GM18505 (cell line): ENCODE measurements around the gene UGGT1.

Experiments
- ATAC-seq: cut with Tn5 transposase; IDR thresholded peaks from one replicate; pipeline ENCODE4 v1.9.1; 2021; ENCODE audit not compliant: unreplicated experiment
- POLR2A ChIP-seq: IDR thresholded peaks from 4 replicates; pipeline ENCODE4 v1.6.1; 2011; ENCODE audit warnings: borderline replicate concordance; ENCODE audit not compliant: insufficient read depth, insufficient read length; ENCODE audit errors: extremely low read depth

Gene UGGT1

DNA sequence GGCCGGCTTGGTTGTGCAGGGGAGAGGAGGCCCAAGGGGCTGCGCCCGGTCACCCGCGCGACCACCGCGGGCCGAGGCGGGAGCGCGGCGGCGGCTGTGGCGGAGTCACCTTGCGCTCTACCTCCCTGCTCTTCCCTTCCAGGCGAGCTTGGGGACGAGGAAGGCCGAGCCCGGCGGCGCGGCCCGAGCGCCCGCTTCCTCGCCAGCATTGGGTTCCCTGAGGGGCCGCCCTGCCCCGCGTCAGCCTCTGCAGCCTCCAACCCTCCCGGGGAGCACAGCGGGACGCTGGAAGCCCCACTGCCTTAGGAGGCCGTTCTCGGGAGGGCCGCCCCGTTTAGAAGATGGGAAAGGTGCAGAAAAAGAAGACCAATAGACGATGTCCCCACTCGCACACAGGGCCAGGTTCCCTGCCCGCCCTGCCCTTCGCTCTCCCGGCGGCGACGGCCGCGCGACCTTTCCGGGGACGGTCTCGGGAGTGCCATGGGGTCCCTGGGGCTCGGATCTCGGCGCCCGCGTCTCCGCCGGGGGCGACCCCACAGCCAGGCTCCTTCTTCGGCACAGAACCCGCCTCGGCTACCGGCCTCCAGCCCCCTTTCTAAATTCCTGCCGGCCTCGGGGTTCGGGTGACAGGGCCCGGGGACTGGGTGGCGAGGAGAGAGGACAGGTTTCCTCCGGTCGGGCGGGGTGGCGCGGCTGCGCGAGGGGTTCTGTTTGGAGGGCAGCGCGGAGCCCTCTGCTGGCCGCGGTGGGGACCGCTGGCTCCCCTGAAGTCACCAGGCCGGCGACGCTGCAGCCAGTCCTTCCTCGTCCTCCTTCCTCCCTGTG, 142.2 kb downstream of the UGGT1 start:
- ATAC-seq = peak; percentile 97

DNA sequence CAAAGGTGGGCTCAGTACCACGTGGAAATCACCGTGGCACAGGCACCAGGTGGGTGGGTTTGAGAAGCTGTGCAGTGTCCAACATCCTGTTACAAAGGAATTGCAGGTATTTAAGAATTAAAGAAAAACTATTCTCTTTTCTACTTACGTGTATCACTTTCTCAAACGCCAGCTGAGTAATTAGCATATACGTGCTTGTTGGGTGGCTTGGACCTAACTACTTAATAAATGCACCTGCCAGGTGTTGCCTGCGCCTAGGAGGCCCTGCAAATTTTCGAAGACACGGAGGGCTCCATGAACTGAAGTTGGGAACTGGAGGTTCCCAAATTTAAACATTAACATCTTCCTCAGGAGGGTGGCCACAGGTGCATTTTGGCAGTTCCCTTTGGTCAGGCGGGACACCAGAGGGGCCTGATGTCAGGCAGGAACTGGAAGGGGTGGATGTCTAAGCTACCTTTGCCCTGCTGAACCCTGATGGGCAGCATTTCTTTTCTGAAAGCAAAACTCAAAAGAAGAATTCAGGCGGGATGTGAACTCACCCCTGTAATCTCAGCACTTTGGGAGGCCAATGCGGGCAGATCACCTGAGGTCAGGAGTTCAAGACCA, 142.9 kb downstream of the UGGT1 start:
- no peak for ATAC-seq

More for the DNA sequence above, 142.2 kb downstream of the UGGT1 start:
- TF ChIP-seq POLR2A = no peak

DNA sequence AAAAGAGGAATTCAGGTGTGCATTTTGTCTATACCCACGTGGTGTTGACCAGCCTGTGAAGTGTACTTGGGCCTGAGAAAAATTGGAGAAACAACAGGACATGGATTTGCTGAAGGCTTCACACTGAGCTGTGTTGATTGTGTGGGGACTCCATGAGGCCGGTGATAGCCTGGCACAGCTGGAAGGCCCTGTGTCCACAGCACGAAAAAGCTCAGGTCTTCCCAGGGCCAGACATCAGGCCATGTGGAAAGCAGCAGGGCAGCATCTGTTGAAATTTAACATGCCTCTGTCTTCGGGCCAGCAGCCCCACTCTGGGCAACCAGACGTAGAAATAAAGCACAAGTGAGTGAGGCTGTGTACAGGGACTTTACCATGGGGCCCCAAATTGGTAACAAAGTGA, 143.6 kb downstream of the UGGT1 start:
- TF ChIP-seq POLR2A = no peak
- ATAC-seq = no peak

More for the DNA sequence above, 142.9 kb downstream of the UGGT1 start:
- no peak for TF ChIP-seq POLR2A

DNA sequence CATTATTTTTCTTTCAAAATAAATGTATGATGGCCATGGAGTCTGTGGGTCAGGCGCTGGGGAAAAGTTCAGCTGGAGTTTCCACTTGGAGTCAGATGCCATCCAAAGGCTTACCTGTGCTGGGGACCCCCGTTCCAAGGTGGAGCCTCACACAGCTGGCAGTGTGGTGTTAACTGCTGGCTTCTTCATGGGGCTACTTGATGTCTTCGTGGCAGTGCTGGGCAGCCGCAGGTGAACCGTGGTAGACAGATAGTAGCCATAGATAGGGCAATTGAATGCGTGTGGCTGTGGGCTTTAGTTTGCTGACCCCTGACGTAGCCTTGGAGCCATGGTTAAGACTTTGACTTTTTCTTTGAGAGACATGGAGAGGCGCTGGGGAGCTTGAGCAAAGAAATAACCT, 144.6 kb downstream of the UGGT1 start:
- no peak for TF ChIP-seq POLR2A
- ATAC-seq = no peak

DNA sequence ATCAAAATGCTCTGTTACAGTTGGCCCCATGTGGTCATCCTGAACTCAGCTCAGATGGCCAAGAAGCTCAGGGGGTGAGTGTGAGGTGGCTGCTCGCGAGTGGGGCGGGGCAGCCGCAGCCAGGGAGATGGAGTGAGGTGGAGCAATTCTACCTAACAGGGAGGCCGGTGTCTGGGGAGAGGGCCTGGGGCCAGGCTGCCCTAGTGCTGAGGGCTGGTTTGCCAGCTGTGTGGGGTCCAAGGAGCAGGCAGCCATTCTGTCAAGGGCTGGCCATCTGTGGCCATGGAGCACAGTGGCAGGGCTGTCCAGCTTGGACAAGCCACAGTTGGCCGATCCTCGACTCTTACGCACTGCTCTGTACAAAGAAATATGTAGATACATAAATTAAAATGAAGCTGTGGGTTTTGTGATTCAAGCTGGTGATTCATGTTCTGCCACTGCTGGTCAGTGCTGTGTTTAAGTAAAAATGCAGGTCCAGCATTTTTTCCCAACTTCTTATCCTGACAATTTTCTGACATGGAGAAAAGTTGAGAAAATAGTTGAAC, 145.6 kb downstream of the UGGT1 start:
- no peak for ATAC-seq
- TF ChIP-seq POLR2A = no peak

DNA sequence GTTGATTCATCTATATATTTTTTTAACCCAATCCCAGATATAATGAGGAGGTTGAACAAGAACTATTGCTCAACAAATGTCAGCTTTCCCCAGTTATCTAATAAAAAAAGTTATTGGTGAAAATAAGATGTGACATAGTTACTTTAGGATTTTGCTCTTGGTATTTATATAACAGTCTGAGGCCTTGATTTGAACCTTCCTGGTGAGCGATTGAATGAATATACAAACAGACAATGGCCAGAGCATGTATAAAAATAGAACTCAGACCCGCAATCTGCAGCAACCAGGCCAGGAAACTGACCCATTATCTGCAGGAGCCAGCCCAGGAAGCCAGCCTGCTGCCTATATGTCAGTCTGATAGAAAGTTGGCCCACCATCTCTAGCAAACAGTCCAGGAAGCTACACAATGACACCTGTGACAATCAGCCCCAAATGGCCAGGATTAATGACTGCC, 146.1 kb downstream of the UGGT1 start:
- no peak for ATAC-seq
- TF ChIP-seq POLR2A = no peak

DNA sequence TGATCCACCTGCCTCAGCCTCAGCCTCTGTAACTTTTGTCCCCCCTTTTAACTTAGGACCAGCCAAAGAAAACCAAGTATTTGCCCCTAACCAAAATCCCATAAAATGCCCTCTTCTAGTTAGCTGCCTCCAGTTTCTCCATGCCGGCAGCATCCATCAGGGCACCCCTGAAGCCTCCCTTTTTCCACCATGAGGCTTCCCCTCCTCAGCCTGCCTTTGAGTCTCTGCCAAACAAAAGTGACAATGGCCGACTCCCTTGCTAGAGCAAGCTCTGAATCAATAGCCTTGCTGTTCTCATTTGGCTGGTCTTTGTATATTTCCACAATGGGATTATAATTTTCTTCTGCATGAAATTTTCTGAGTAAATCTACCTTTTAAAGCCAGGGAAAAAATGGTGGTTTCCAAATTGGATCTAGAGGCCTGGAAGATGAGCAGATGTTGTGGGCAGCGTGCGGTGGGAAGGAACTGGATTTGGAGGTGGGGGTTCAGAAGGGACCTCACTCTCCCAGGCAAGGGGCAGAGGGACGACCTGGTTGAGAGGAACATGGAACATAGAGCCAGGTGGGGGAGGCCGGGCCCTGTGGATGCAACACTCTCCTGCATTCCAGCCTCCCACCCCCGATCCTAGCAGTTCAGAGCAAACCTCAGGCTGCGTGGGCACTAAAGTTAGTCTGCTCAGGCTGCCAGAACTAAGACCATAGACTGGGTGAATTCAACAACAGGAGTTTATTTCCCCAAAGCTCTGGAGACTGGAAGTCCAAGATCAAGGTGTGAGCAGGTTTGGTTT, 147.1 kb downstream of the UGGT1 start:
- no peak for ATAC-seq
- no peak for TF ChIP-seq POLR2A

DNA sequence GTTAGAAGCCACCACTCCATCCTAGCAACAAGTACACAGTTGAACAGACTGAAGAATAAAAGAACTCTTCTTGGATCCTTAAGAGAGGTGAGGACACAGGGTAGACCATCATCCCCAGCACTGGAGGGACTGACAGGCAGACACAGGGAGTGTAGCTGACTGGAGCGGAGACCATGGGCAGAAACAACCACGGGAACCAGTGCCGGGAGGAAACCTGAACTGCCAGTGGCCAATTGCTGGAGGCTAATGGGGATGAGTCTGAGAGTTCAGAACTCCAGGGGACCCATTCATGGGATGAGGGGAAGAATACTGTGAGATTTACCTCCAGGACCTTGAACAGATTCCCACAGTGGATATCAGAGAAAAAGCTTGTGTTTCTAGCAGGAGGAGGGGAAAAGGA, 150.9 kb downstream of the UGGT1 start:
- no peak for TF ChIP-seq POLR2A

More for the DNA sequence above, 150.9 kb downstream of the UGGT1 start:
- no peak for ATAC-seq
